GM23248 (cell line): ENCODE data around the gene CHST4. TPM values are rescaled to one million over a fixed set of nuclear protein-coding genes. Genes with fewer than 3 reads are reported as not detected.

ENCODE experiments used
- DNase-seq: peaks from one replicate; pipeline ENCODE4 v3.0.0-alpha.2; 2015
- H2AFZ ChIP-seq: fragments of 200-600 bp; sonication (generic); 2 replicates; pipeline ENCODE4 v1.6.1; 2016; ENCODE audit warnings: antibody characterized with exemption
- H3F3A ChIP-seq: fragments of 200-600 bp; sonication (generic); 2 replicates; pipeline ENCODE4 v1.6.1; 2016; ENCODE audit warnings: mild to moderate bottlenecking, antibody characterized with exemption, mixed run types; ENCODE audit not compliant: insufficient read depth
- H3K27ac ChIP-seq: fragments of 200-600 bp; sonication (generic); 2 replicates; pipeline ENCODE4 v1.5.1; 2016; ENCODE audit warnings: mild to moderate bottlenecking
- H3K27me3 ChIP-seq: fragments of 200-600 bp; sonication (generic); replicated peaks from 2 replicates; pipeline ENCODE4 v1.6.1; 2016; ENCODE audit warnings: mild to moderate bottlenecking; ENCODE audit not compliant: insufficient read depth
- H3K36me3 ChIP-seq: fragments of 200-600 bp; sonication (generic); 2 replicates; pipeline ENCODE4 v1.6.1; 2016; ENCODE audit warnings: low read depth, mild to moderate bottlenecking
- H3K4me1 ChIP-seq: fragments of 200-600 bp; sonication (generic); 2 replicates; pipeline ENCODE4 v1.6.1; 2016; ENCODE audit warnings: mild to moderate bottlenecking; ENCODE audit not compliant: insufficient read depth
- H3K4me2 ChIP-seq: fragments of 200-600 bp; sonication (generic); one replicate; pipeline ENCODE4 v1.6.1; 2016; ENCODE audit warnings: mild to moderate bottlenecking; ENCODE audit not compliant: unreplicated experiment
- H3K4me3 ChIP-seq: fragments of 200-600 bp; sonication (generic); 2 replicates; pipeline ENCODE4 v1.5.1; 2016; ENCODE audit warnings: mild to moderate bottlenecking
- H3K79me2 ChIP-seq: fragments of 200-600 bp; sonication (generic); 2 replicates; pipeline ENCODE4 v1.6.1; 2016; ENCODE audit warnings: mild to moderate bottlenecking; ENCODE audit not compliant: insufficient read depth
- H3K9ac ChIP-seq: fragments of 200-600 bp; sonication (generic); 2 replicates; pipeline ENCODE4 v1.6.1; 2016; ENCODE audit warnings: mild to moderate bottlenecking
- H3K9me2 ChIP-seq: fragments of 200-600 bp; sonication (generic); 2 replicates; pipeline ENCODE4 v1.6.1; 2016; ENCODE audit warnings: mixed run types, mild to moderate bottlenecking, moderate library complexity; ENCODE audit not compliant: insufficient read depth
- H3K9me3 ChIP-seq: fragments of 200-600 bp; sonication (generic); one replicate; pipeline ENCODE4 v1.6.1; 2017; ENCODE audit warnings: low read depth
- H4K20me1 ChIP-seq: fragments of 200-600 bp; sonication (generic); 2 replicates; pipeline ENCODE4 v1.6.0; 2016; ENCODE audit not compliant: insufficient read depth
- EZH2 ChIP-seq: fragments of 200-600 bp; sonication (generic); IDR thresholded peaks from 2 replicates; pipeline ENCODE4 v1.6.1; 2018; ENCODE audit warnings: antibody characterized with exemption, mild to moderate bottlenecking; ENCODE audit not compliant: insufficient read depth, poor library complexity, severe bottlenecking
- EZH2phosphoT487 ChIP-seq: fragments of 200-600 bp; sonication (generic); IDR thresholded peaks from 2 replicates; pipeline ENCODE4 v1.6.1; 2018; ENCODE audit warnings: antibody characterized with exemption, moderate library complexity, mild to moderate bottlenecking, low read depth; ENCODE audit not compliant: insufficient read depth
- WGBS, 2 experiments: methylation state at CpG; one replicate each; pipeline ENCODE4 v1.1.6; 2015 to 2017; ENCODE audit warnings: low lambda C conversion rate in 2 of 2, low coverage in 1 of 2; ENCODE audit errors: missing lambda C conversion rate in 2 of 2; 5-methylcytosine and 5-hydroxymethylcytosine counted together
- in situ Hi-C: fragments of 300-500 bp; cut with MboI; formaldehyde crosslinking; loops from 2 replicates; pipeline ENCODE4 v1.15.0; 2020
- polyA plus RNA-seq: library from polyadenylated mRNA; unstranded; fragments of >200 nt; fragmentation: Nextera tagmentation; extraction: Ambion mirVana; gene quantifications from 2 replicates; pipeline ENCODE4 v1.2.1, GENCODE V29; 2016
- total RNA-seq: library from RNA; depleted of rRNA; stranded (reverse); fragments of >200 nt; shearing (Covaris generic); gene quantifications from 2 replicates; pipeline ENCODE4 v1.2.3, GENCODE V29; 2014

CHST4 gene
- total and polyA plus RNA-seq, 2 experiments from 2014 or later = not detected

- H3K79me2 ChIP-seq = no peaks in the 10 kb centered on the region
Observed at GRCh38 chr16:71491054-71491453, 35.2 kb upstream of the CHST4 start.

DNA sequence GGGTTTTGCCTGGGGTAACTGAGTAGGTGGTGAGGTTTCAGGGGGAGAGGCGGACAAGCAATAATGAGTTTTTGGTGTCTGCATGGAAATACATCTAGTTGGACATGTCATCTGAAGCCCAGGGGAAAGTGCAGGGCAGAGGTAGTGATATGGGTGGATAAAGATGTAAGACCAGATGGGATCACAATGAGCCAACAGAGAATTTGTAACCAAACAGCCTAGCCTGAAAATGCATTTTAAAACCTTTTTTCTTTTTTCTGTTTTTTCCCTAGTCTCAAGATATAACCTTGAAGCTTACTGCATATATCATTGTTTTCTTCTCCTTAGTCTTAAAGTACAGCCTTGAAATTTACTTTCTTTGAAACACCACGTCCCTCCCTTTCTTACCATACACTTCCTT is 33.4 kb upstream of the CHST4 start:
- 41 to 55% methylated on average over 2 of the region's 2 CpGs for WGBS, 2 experiments

More at GRCh38 chr16:71491054-71491453, 35.2 kb upstream of the CHST4 start:
- Histone ChIP-seq H3K27ac (no peak overlapping the region), H3K4me2 (no peak overlapping the region), H3K36me3 (no peaks in the 10 kb centered on the region), H3K4me3 (no peak overlapping the region), H3K9me2 (no peaks in the 10 kb centered on the region), H3K9ac (no peak overlapping the region), H3K9me3 (no peaks in the 10 kb centered on the region), H4K20me1 (no peaks in the 10 kb centered on the region), H3F3A (no peaks in the 10 kb centered on the region), H2AFZ (no peak overlapping the region), H3K27me3 (no peaks in the 10 kb centered on the region), H3K4me1 (no peaks in the 10 kb centered on the region)
- TF ChIP-seq EZH2phosphoT487 = no peak
- no peak for TF ChIP-seq EZH2
- WGBS, 2 experiments = 46 to 52% methylated on average over 3 of the region's 3 CpGs
- in situ Hi-C loops = no loop called here
- no peak for DNase-seq

DNA sequence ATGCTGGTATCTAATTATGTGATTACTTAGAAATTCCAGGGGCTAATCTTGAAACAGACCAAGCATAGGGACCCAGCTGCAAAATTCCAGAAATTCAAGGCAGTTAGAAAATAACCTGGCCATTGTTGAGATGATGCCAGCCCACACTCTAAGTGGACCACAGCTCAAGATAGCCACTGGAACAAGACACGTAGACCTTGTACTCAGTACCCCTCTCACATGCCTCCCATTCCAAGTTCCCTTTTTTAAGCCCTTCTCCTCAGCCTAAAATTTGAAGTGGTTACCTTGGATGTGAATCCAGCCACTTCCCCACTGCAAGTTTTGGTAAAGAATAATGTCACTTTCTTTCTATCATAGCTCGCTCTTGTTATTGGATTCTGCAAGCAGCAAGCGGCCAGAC is 33.0 kb upstream of the CHST4 start:
- Histone ChIP-seq H3K27ac (no peak overlapping the region), H3F3A (no peaks in the 10 kb centered on the region), H3K4me1 (no peaks in the 10 kb centered on the region), H3K36me3 (no peaks in the 10 kb centered on the region), H3K9ac (no peak overlapping the region), H2AFZ (no peak overlapping the region), H3K9me2 (no peaks in the 10 kb centered on the region), H3K79me2 (no peaks in the 10 kb centered on the region), H3K4me3 (no peak overlapping the region), H4K20me1 (no peaks in the 10 kb centered on the region), H3K9me3 (no peaks in the 10 kb centered on the region), H3K27me3 (no peaks in the 10 kb centered on the region), H3K4me2 (no peak overlapping the region)
- 57 to 62% methylated on average over 3 of the region's 3 CpGs for WGBS, 2 experiments
- in situ Hi-C loops = no loop called here
- DNase-seq = no peak
- no peak for TF ChIP-seq EZH2
- no peak for TF ChIP-seq EZH2phosphoT487

More for the DNA sequence above, 33.4 kb upstream of the CHST4 start:
- Histone ChIP-seq H3K79me2 (no peaks in the 10 kb centered on the region), H3K27ac (no peak overlapping the region), H3F3A (no peaks in the 10 kb centered on the region), H3K4me1 (no peaks in the 10 kb centered on the region), H3K4me2 (no peak overlapping the region), H3K9ac (no peak overlapping the region), H2AFZ (no peak overlapping the region), H3K27me3 (no peaks in the 10 kb centered on the region), H3K9me2 (no peaks in the 10 kb centered on the region), H4K20me1 (no peaks in the 10 kb centered on the region), H3K36me3 (no peaks in the 10 kb centered on the region), H3K9me3 (no peaks in the 10 kb centered on the region), H3K4me3 (no peak overlapping the region)
- TF ChIP-seq EZH2phosphoT487 = no peak
- TF ChIP-seq EZH2 = no peak
- DNase-seq = no peak
- in situ Hi-C loops = no loop called here

DNA sequence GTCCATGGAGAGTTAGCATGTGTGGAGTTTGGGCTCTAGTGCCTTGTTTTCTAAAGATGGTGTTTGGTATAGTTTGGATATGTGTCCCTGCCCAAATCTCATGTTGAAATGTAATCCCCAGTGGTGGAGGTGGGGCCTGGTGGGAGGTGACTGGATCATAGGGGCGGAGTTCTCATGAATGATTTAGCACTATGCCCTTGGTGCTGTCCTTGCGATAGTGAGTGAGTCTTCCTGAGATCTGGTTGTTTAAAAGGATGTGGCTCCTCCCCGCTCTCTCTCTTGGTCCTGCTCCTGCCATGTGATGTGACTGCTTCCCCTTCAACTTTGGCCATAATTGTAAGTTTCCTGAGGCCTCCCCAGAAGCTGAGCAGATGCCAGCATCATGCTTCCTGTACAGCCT is 28.2 kb upstream of the CHST4 start:
- Histone ChIP-seq H3K9ac (no peak overlapping the region), H3K4me1 (no peaks in the 10 kb centered on the region), H3K27ac (no peak overlapping the region), H3F3A (no peaks in the 10 kb centered on the region), H3K36me3 (no peaks in the 10 kb centered on the region), H3K9me2 (no peaks in the 10 kb centered on the region), H3K9me3 (no peaks in the 10 kb centered on the region), H3K27me3 (no peaks in the 10 kb centered on the region), H2AFZ (no peak overlapping the region), H3K4me2 (no peak overlapping the region), H3K79me2 (no peaks in the 10 kb centered on the region), H4K20me1 (no peaks in the 10 kb centered on the region), H3K4me3 (no peak overlapping the region)
- WGBS, 2 experiments = 86 to 91% methylated on average over 3 of the region's 3 CpGs
- in situ Hi-C loops = loop anchor here (5.0 kb wide), 1 partner anchor 81 kb away; no protein-coding TSS in a partner anchor
- no peak for TF ChIP-seq EZH2
- TF ChIP-seq EZH2phosphoT487 = no peak
- DNase-seq = no peak
